Measurements from ENCODE around the gene ADGRD2. TPM values are rescaled to one million over a fixed set of nuclear protein-coding genes. Genes with fewer than 3 reads are reported as not detected.

The ADGRD2 gene
- polyA plus RNA-seq, 4 donors: not detected

DNA sequence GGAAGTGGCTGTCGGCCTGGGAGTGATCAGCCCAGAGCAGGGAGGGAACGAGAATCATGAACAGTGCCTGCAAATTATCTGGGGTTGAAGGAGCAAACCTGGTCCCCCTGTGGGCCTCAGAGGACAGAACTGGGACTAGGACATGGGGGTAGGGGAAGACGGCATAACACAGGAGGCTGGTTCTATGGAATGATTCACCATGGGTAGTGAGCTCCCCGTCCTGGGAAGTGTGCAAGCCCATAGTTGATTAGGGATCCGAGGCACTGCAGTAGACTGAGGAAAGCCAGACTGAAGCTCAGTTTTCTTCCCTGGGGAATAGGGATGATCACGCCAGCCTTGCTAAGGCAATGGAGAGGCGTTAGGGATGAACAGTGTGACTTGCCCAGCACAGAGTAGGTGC is 5.6 kb downstream of the ADGRD2 start:
- H3K4me1 ChIP-seq (ENCODE audit: control insufficient read depth in 3 of 3, insufficient read depth in 2 of 3, low read depth in 1 of 3, low read length in 2 of 3): no peaks in the 10 kb centered on the region
- no peaks in the 10 kb centered on the region for H3K36me3 ChIP-seq (ENCODE audit: control insufficient read depth in 3 of 3, insufficient read depth in 2 of 3, low read depth in 1 of 3, low read length in 3 of 3)
- H3K4me3 ChIP-seq (ENCODE audit: low read depth in 1 of 3, low read length in 3 of 3): no peak overlapping the region
- no peak overlapping the region for H3K27ac ChIP-seq (ENCODE audit: low read depth in 1 of 3, low read length in 2 of 3)
- H3K9me3 ChIP-seq (ENCODE audit: control insufficient read depth in 2 of 2, insufficient read depth in 1 of 2, low read depth in 1 of 2, low read length in 1 of 2): no peaks in the 10 kb centered on the region
- WGBS, 3 donors: 73 to 81% (median 74%) methylated on average over 7 of the region's 7 CpGs
- no peak for DNase-seq
- H3K27me3 ChIP-seq (ENCODE audit: control insufficient read depth in 3 of 3, insufficient read depth in 3 of 3, low read length in 3 of 3): peaks cover 3 to 39% (median 17%) of the 10 kb centered on the region in 3 donors
- FAIRE-seq: no peak

DNA sequence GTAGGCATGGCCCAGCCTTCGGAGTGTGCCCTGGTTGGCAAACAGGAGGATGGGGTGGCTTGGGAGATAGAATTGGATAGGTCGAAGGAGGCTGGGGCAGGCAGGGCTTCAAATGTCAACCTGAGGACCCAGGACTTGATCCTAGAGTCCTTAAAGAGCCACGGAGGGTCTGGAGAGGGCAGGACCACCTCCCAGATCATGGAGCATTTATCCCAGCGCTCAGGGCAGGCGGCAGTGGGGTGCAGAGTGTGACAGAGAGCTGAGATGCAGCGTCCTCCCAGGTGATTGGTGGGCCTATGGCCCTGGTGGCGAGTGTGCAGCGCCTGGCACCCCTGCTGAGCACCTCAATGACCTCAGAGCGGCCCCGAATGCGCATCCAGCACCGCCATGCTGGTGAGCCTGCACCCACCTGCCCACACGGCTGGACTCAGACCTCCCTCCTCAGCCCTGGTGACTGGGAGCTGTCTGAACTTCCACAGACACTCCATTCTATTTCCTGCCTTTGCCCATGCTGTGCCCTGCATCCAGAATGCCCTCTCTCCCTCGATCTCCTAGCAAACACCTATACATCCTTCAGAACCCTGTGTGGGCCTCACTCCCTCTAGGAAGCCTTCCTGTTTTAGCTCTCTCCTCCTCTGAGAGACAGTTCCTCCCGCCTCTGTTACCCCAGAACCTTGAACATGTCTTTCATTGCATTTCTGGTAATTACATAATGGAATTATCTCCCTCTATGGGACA is 6.3 kb downstream of the ADGRD2 start:
- WGBS, 3 donors: 63 to 71% (median 64%) methylated on average over 15 of the region's 15 CpGs
- Histone ChIP-seq H3K27ac (ENCODE audit: low read depth in 1 of 3, low read length in 2 of 3) (no peak overlapping the region), H3K9me3 (ENCODE audit: control insufficient read depth in 2 of 2, insufficient read depth in 1 of 2, low read depth in 1 of 2, low read length in 1 of 2) (no peaks in the 10 kb centered on the region), H3K4me3 (ENCODE audit: low read depth in 1 of 3, low read length in 3 of 3) (no peak overlapping the region), H3K27me3 (ENCODE audit: control insufficient read depth in 3 of 3, insufficient read depth in 3 of 3, low read length in 3 of 3) (peaks cover 0 to 32% (median 11%) of the 10 kb centered on the region in 3 donors), H3K36me3 (ENCODE audit: control insufficient read depth in 3 of 3, insufficient read depth in 2 of 3, low read depth in 1 of 3, low read length in 3 of 3) (no peaks in the 10 kb centered on the region), H3K4me1 (ENCODE audit: control insufficient read depth in 3 of 3, insufficient read depth in 2 of 3, low read depth in 1 of 3, low read length in 2 of 3) (no peaks in the 10 kb centered on the region)
- FAIRE-seq (no peak), DNase-seq (no peak)

DNA sequence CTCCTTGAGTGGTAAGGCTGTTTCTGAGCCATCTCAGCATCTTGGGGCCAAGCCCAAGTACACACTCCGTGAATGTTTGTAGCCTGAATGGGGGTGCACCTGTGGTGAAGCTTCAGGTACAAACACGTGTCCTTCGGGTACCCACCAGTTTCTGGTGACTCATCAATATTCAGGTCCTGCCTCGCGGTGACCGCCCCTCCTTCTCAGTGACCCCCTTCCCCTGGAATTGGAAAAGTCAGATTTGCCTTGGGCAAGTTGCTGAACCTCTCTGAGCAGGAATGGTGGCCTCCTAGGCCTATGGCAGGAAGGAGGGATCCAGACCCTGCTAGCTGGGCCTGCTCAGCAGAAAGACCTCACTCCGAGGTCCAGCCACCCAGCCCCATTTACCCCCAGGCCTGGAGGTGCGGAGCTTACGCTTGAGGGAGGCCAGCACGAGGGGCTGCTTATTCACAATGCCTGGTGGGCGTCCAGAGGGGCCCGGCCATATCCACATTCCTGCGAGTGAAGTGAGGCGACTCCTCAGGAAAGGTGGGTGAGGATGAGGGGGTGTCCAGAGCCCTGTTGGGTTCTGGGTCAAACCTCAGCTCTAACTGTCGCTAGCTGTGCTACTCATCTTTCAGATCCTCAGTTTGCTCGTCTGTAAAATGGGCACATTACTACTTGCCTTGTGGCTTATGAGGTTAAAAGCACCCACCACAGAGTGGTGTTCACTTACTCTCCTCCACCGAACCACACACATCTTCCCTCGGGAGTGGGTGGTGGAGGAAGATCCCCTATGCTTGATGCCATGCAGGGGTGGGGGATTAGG is 7.0 kb downstream of the ADGRD2 start:
- FAIRE-seq (no peak), DNase-seq (no peak)
- 75 to 79% (median 77%) methylated on average over 18 of the region's 18 CpGs for WGBS, 3 donors

DNA sequence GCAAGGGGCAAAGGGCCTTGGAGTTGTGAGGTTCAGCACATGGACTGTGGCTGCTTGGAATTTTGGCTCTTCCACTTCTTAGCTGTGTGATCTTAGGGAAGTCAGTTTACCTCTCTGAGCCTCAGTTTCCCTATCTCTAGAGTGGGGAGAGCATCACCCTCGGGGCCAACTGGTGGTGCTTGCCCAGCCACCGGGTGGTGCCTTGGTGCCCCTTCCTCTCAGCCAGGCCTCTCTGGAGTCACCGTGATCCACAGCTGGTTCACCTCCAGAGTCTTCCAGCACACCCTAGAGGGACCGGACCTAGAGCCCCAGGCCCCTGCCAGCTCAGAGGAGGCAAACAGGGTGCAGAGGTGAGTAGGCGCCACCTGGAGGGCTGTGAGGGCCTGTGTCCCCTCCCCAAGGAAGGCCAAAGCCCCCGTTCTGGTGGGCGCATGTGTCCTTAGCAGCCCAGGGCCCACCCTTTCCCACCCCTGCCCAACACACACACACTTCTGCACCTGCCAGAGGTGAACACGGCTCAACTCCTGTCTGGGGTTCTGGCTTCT is 7.7 kb downstream of the ADGRD2 start:
- no peak overlapping the region for H3K27ac ChIP-seq (ENCODE audit: low read depth in 1 of 3, low read length in 2 of 3)

More for the DNA sequence above, 7.0 kb downstream of the ADGRD2 start:
- H3K36me3 ChIP-seq (ENCODE audit: control insufficient read depth in 3 of 3, insufficient read depth in 2 of 3, low read depth in 1 of 3, low read length in 3 of 3): no peaks in the 10 kb centered on the region
- H3K4me3 ChIP-seq (ENCODE audit: low read depth in 1 of 3, low read length in 3 of 3): no peak overlapping the region
- no peaks in the 10 kb centered on the region for H3K9me3 ChIP-seq (ENCODE audit: control insufficient read depth in 2 of 2, insufficient read depth in 1 of 2, low read depth in 1 of 2, low read length in 1 of 2)
- no peaks in the 10 kb centered on the region for H3K4me1 ChIP-seq (ENCODE audit: control insufficient read depth in 3 of 3, insufficient read depth in 2 of 3, low read depth in 1 of 3, low read length in 2 of 3)
- H3K27ac ChIP-seq (ENCODE audit: low read depth in 1 of 3, low read length in 2 of 3): no peak overlapping the region
- H3K27me3 ChIP-seq (ENCODE audit: control insufficient read depth in 3 of 3, insufficient read depth in 3 of 3, low read length in 3 of 3): peaks cover 0 to 25% (median 5%) of the 10 kb centered on the region in 3 donors

DNA sequence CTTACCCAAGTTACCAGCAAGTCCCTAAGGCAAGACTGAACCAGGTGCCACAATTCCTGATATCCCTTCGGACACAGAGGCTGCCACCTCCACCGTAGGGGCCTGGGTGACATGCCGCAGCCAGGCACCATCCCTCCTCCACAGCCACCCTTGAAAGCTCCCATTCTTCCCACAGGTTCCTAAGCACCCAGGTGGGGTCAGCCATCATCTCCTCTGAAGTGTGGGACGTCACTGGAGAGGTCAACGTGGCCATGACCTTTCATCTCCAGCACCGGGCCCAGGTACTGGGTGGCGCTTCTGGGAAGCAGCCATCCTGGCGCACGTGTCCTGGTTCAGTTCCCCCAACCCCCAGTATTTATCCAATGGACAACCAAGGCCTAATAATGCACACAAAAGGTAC is 8.2 kb downstream of the ADGRD2 start:
- DNase-seq (no peak), FAIRE-seq (no peak)
- H3K27me3 ChIP-seq (ENCODE audit: control insufficient read depth in 3 of 3, insufficient read depth in 3 of 3, low read length in 3 of 3): peaks cover 0 to 17% (median 0%) of the 10 kb centered on the region in 3 donors
- H3K4me3 ChIP-seq (ENCODE audit: low read depth in 1 of 3, low read length in 3 of 3): no peak overlapping the region
- no peaks in the 10 kb centered on the region for H3K9me3 ChIP-seq (ENCODE audit: control insufficient read depth in 2 of 2, insufficient read depth in 1 of 2, low read depth in 1 of 2, low read length in 1 of 2)
- H3K27ac ChIP-seq (ENCODE audit: low read depth in 1 of 3, low read length in 2 of 3): no peak overlapping the region
- no peaks in the 10 kb centered on the region for H3K4me1 ChIP-seq (ENCODE audit: control insufficient read depth in 3 of 3, insufficient read depth in 2 of 3, low read depth in 1 of 3, low read length in 2 of 3)
- no peaks in the 10 kb centered on the region for H3K36me3 ChIP-seq (ENCODE audit: control insufficient read depth in 3 of 3, insufficient read depth in 2 of 3, low read depth in 1 of 3, low read length in 3 of 3)
- 68 to 84% (median 79%) methylated on average over 9 of the region's 9 CpGs for WGBS, 3 donors

More for the DNA sequence above, 7.7 kb downstream of the ADGRD2 start:
- Histone ChIP-seq H3K9me3 (ENCODE audit: control insufficient read depth in 2 of 2, insufficient read depth in 1 of 2, low read depth in 1 of 2, low read length in 1 of 2) (no peaks in the 10 kb centered on the region), H3K36me3 (ENCODE audit: control insufficient read depth in 3 of 3, insufficient read depth in 2 of 3, low read depth in 1 of 3, low read length in 3 of 3) (no peaks in the 10 kb centered on the region), H3K4me3 (ENCODE audit: low read depth in 1 of 3, low read length in 3 of 3) (no peak overlapping the region), H3K4me1 (ENCODE audit: control insufficient read depth in 3 of 3, insufficient read depth in 2 of 3, low read depth in 1 of 3, low read length in 2 of 3) (no peaks in the 10 kb centered on the region), H3K27me3 (ENCODE audit: control insufficient read depth in 3 of 3, insufficient read depth in 3 of 3, low read length in 3 of 3) (peaks cover 0 to 18% (median under 1%) of the 10 kb centered on the region in 3 donors)
- no peak for DNase-seq
- WGBS, 3 donors: 72 to 76% (median 73%) methylated on average over 7 to 8 of the region's 8 CpGs
- no peak for FAIRE-seq

DNA sequence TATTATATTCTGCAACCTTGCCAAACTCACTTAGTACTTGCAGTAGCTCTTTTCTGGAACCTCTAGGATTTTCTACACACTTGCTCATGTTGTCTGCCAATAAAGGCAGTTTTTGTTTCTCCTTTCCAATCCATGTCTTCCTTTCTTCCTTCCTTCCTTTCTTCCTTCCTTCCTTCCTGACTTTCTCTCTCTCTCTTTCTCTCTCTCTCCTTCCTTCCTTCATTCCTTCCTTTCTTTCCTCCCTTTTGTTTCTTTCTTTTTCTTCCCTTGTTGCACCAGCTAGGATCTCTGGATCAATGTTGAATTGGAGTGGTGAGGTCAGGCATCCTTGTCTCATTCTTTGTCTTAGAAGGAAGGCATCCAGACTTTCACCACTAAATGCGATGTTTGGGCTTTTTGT is 12.5 kb downstream of the ADGRD2 start:
- no peaks in the 10 kb centered on the region for H3K36me3 ChIP-seq (ENCODE audit: control insufficient read depth in 3 of 3, insufficient read depth in 2 of 3, low read depth in 1 of 3, low read length in 3 of 3)
- DNase-seq (no peak), FAIRE-seq (no peak)
- no peaks in the 10 kb centered on the region for H3K9me3 ChIP-seq (ENCODE audit: control insufficient read depth in 2 of 2, insufficient read depth in 1 of 2, low read depth in 1 of 2, low read length in 1 of 2)
- 88 to 98% (median 91%) methylated on average over 1 of the region's 1 CpG for WGBS, 3 donors
- H3K4me3 ChIP-seq (ENCODE audit: low read depth in 1 of 3, low read length in 3 of 3): no peak overlapping the region
- H3K27me3 ChIP-seq (ENCODE audit: control insufficient read depth in 3 of 3, insufficient read depth in 3 of 3, low read length in 3 of 3): peaks cover 0 to 5% (median 0%) of the 10 kb centered on the region in 3 donors
- no peak overlapping the region for H3K27ac ChIP-seq (ENCODE audit: low read depth in 1 of 3, low read length in 2 of 3)
- no peaks in the 10 kb centered on the region for H3K4me1 ChIP-seq (ENCODE audit: control insufficient read depth in 3 of 3, insufficient read depth in 2 of 3, low read depth in 1 of 3, low read length in 2 of 3)

DNA sequence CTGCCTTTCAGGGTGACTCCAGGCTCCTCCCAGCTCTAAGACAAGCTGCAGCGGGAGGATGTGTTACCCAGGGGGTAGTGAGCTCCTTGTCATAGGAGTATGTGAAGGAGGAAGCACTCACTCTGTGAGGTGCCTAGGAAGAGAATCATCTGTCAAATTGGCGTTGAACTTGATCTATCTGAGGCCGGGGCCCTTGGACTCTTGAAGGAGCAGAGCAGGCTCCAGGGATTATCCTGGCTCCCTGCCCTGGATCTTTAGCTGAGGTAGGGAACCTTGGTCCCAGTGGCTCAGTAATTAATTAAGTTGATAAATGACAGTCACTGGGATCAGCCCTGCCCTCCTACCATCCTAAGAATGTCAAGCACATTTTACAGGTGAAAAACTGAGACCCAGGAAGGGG is 15.5 kb downstream of the ADGRD2 start:
- Histone ChIP-seq H3K4me1 (ENCODE audit: control insufficient read depth in 3 of 3, insufficient read depth in 2 of 3, low read depth in 1 of 3, low read length in 2 of 3) (no peaks in the 10 kb centered on the region), H3K9me3 (ENCODE audit: control insufficient read depth in 2 of 2, insufficient read depth in 1 of 2, low read depth in 1 of 2, low read length in 1 of 2) (no peaks in the 10 kb centered on the region), H3K36me3 (ENCODE audit: control insufficient read depth in 3 of 3, insufficient read depth in 2 of 3, low read depth in 1 of 3, low read length in 3 of 3) (no peaks in the 10 kb centered on the region), H3K27me3 (ENCODE audit: control insufficient read depth in 3 of 3, insufficient read depth in 3 of 3, low read length in 3 of 3) (peaks cover 0 to 5% (median 0%) of the 10 kb centered on the region in 3 donors), H3K27ac (ENCODE audit: low read depth in 1 of 3, low read length in 2 of 3) (no peak overlapping the region), H3K4me3 (ENCODE audit: low read depth in 1 of 3, low read length in 3 of 3) (no peak overlapping the region)
- 22 to 67% (median 49%) methylated on average over 3 of the region's 3 CpGs for WGBS, 3 donors
- FAIRE-seq (no peak), DNase-seq (peak in 1 of 2 donors; percentile 58)

DNA sequence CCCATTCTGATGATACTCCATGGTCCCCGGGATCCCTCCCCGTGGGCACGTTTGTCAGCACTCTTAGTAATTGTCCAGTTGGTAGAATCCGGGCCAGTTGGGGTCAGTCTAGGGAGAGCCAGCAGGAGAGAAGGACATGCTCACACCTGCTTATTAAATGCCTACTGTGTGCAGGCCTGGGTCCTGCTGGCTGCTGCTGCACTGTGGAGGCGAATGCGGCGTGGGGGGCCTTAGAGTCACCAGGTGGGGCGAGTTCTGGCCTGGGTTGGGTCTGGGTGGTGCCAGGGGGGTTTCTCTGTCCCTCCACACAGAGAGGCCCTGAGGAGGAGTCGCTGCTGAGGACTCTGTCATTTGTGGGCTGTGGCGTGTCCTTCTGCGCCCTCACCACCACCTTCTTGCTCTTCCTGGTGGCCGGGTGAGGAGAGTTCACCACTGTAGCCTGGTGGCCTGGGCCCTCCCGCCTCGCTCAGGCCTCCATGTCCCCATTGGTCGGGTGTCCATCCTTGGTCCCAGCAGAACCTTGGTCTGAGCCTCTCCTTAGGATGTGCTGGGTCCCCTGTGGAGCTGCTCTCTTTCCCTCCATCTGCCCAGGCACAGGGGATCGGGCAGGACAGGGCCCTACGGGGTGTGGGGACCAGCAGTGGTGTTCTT is 17.3 kb downstream of the ADGRD2 start:
- FAIRE-seq: no peak
- Histone ChIP-seq H3K27me3 (ENCODE audit: control insufficient read depth in 3 of 3, insufficient read depth in 3 of 3, low read length in 3 of 3) (peaks cover 0 to 5% (median 0%) of the 10 kb centered on the region in 3 donors), H3K4me1 (ENCODE audit: control insufficient read depth in 3 of 3, insufficient read depth in 2 of 3, low read depth in 1 of 3, low read length in 2 of 3) (no peaks in the 10 kb centered on the region), H3K9me3 (ENCODE audit: control insufficient read depth in 2 of 2, insufficient read depth in 1 of 2, low read depth in 1 of 2, low read length in 1 of 2) (no peaks in the 10 kb centered on the region), H3K27ac (ENCODE audit: low read depth in 1 of 3, low read length in 2 of 3) (no peak overlapping the region), H3K36me3 (ENCODE audit: control insufficient read depth in 3 of 3, insufficient read depth in 2 of 3, low read depth in 1 of 3, low read length in 3 of 3) (no peaks in the 10 kb centered on the region), H3K4me3 (ENCODE audit: low read depth in 1 of 3, low read length in 3 of 3) (no peak overlapping the region)
- DNase-seq: no peak
- 87 to 91% (median 90%) methylated on average over 17 of the region's 17 CpGs for WGBS, 3 donors
